Type B pancreatic cell (in vitro differentiated cells): Measurements from ENCODE around the gene CPO. TPM values are rescaled to one million over a fixed set of nuclear protein-coding genes. Genes with fewer than 3 reads are reported as not detected.

Source experiments
- DNase-seq: peaks from one replicate; pipeline ENCODE4 v3.0.0; 2021; ENCODE audit warnings: mixed read lengths; ENCODE audit not compliant: unreplicated experiment; ENCODE audit errors: extremely low spot score
- H3K27ac Mint-ChIP-seq: 2 replicates; pipeline ENCODE4 v1.8.0; 2021; ENCODE audit warnings: mild to moderate bottlenecking, mixed read lengths
- H3K27me3 Mint-ChIP-seq: 2 replicates; pipeline ENCODE4 v1.8.0; 2021; ENCODE audit warnings: mixed read lengths
- H3K36me3 Mint-ChIP-seq: 2 replicates; pipeline ENCODE4 v1.8.0; 2021; ENCODE audit warnings: mixed read lengths
- H3K4me1 Mint-ChIP-seq: one replicate; pipeline ENCODE4 v1.8.0; 2021; ENCODE audit warnings: mixed read lengths; ENCODE audit not compliant: unreplicated experiment
- H3K4me3 Mint-ChIP-seq: 2 replicates; pipeline ENCODE4 v1.8.0; 2021; ENCODE audit warnings: mild to moderate bottlenecking, mixed read lengths
- H3K9me3 Mint-ChIP-seq: 2 replicates; pipeline ENCODE4 v1.8.0; 2021; ENCODE audit warnings: mixed read lengths
- long read RNA-seq: library from polyadenylated mRNA; unstranded; transcript quantifications from one replicate; pipeline ENCODE4 v2.0.0, GENCODE V29; 2020
- total RNA-seq: library from RNA; stranded (reverse); gene quantifications from 2 replicates; pipeline ENCODE4 v1.2.1, GENCODE V29; 2021; ENCODE audit warnings: low replicate concordance
- TF ChIP-seq, protein P1 (sequence below): fragments of 200-600 bp; sonication (generic); conservative IDR thresholded peaks from 2 replicates; pipeline ENCODE4 v1.5.0; 2021; ENCODE audit warnings: antibody characterized with exemption, mild to moderate bottlenecking

The CPO gene, protein sequence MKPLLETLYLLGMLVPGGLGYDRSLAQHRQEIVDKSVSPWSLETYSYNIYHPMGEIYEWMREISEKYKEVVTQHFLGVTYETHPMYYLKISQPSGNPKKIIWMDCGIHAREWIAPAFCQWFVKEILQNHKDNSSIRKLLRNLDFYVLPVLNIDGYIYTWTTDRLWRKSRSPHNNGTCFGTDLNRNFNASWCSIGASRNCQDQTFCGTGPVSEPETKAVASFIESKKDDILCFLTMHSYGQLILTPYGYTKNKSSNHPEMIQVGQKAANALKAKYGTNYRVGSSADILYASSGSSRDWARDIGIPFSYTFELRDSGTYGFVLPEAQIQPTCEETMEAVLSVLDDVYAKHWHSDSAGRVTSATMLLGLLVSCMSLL
- 0.24 and 0.51 TPM in 2 replicates for total RNA-seq
- long read RNA-seq = 0 reads

DNA sequence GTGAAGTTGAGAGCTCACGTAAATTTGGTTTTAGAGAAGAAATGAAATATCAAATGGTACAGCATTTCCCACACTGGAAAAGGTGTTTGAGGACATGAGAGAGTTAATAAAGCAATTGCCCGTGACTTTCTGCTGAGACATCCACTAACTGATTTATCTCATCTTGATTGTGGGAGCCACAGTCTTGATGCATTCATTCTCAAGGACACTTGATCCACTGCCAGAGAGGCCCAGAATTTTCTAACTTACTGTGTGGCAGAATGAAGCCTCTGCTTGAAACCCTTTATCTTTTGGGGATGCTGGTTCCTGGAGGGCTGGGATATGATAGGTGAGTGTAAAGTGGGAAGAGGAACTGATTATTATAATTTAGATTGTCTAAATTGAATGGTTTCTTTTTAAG is at the start of gene CPO:
CPO (plus strand) TSS at position 179 of the 400 bp plus-strand sequence; CDS start at position 261, 82 bp downstream.
- DNase-seq = no peak
- TF ChIP-seq, protein P1, sequence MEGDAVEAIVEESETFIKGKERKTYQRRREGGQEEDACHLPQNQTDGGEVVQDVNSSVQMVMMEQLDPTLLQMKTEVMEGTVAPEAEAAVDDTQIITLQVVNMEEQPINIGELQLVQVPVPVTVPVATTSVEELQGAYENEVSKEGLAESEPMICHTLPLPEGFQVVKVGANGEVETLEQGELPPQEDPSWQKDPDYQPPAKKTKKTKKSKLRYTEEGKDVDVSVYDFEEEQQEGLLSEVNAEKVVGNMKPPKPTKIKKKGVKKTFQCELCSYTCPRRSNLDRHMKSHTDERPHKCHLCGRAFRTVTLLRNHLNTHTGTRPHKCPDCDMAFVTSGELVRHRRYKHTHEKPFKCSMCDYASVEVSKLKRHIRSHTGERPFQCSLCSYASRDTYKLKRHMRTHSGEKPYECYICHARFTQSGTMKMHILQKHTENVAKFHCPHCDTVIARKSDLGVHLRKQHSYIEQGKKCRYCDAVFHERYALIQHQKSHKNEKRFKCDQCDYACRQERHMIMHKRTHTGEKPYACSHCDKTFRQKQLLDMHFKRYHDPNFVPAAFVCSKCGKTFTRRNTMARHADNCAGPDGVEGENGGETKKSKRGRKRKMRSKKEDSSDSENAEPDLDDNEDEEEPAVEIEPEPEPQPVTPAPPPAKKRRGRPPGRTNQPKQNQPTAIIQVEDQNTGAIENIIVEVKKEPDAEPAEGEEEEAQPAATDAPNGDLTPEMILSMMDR = no peak
- H3K27ac Mint-ChIP-seq = no peak within 1 kb of the TSS
- H3K27me3 Mint-ChIP-seq = no peaks in the 10 kb centered on the region
- H3K4me3 Mint-ChIP-seq = no peak within 1 kb of the TSS
- no peaks in the 10 kb centered on the region for H3K9me3 Mint-ChIP-seq
- H3K36me3 Mint-ChIP-seq = no peaks in the 10 kb centered on the region
- no peaks in the 10 kb centered on the region for H3K4me1 Mint-ChIP-seq

DNA sequence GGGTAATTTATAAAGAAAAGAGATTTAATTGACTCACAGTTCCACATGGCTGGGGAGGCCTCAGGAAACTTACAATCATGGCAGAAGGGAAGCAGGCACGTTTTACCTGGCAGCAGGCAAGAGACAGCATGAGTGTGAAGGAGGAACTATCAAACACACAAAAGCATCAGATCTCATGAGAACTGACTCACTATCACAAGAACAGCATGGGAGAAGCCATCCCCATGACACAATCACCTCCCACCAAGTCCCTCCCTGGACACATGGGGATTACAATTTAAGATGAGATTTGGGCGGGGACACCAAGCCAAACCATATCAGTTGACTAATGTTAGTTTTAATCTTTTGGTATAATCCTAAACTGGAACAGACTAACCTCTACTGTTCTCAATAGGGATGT is 49.1 kb upstream of the CPO start:
- DNase-seq = no peak
- Mint-ChIP-seq H3K9me3 (no peaks in the 10 kb centered on the region), H3K36me3 (no peaks in the 10 kb centered on the region), H3K27ac (no peak overlapping the region), H3K27me3 (no peaks in the 10 kb centered on the region), H3K4me3 (no peak overlapping the region), H3K4me1 (no peaks in the 10 kb centered on the region)
- TF ChIP-seq, protein P1 = no peak

DNA sequence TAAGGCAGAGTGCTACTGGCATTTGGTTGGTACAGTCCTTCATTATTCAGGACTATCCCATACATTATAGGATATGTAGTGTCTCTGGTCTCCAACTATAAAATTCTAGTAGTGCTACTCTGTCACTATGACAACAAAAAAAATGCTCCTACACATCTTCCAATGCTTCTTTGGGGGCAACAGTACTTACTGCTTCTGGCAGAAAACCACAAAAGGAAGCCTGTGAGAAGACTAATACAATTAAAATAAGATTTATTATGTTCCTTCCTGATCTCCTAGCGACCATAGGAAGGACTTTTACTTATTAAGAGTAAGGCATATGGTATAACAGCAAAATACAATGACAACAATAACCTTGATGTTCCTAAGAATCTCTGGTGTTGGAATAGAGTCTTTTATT is 48.4 kb upstream of the CPO start:
- TF ChIP-seq, protein P1 = no peak
- no peaks in the 10 kb centered on the region for H3K27me3 Mint-ChIP-seq
- no peaks in the 10 kb centered on the region for H3K9me3 Mint-ChIP-seq
- no peaks in the 10 kb centered on the region for H3K4me1 Mint-ChIP-seq
- no peak overlapping the region for H3K4me3 Mint-ChIP-seq
- H3K27ac Mint-ChIP-seq = no peak overlapping the region
- H3K36me3 Mint-ChIP-seq = no peaks in the 10 kb centered on the region
- no peak for DNase-seq

DNA sequence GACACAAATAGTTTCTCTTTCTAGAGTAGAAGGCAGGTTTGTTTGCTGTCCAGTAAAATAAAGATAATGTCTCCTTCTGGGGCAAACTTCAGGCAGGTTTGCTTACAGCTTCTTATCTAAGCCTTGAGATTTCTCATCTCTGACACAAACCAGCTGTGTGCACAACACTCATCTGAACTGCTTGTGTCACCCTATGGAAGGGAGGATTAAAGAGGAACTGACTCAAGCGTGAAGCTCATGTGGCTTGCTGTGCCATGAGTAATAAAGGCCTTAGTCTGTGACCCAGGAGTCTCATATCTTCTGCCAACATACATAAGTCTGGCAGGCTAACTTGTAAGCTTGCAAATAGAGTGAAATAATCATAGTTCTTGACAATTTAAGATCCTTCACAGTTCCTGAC is 24.2 kb upstream of the CPO start:
- H3K4me1 Mint-ChIP-seq = no peaks in the 10 kb centered on the region
- no peak overlapping the region for H3K27ac Mint-ChIP-seq
- H3K36me3 Mint-ChIP-seq = no peaks in the 10 kb centered on the region
- no peaks in the 10 kb centered on the region for H3K9me3 Mint-ChIP-seq
- H3K27me3 Mint-ChIP-seq = no peaks in the 10 kb centered on the region
- no peak overlapping the region for H3K4me3 Mint-ChIP-seq
- DNase-seq = no peak
- TF ChIP-seq, protein P1 = no peak

DNA sequence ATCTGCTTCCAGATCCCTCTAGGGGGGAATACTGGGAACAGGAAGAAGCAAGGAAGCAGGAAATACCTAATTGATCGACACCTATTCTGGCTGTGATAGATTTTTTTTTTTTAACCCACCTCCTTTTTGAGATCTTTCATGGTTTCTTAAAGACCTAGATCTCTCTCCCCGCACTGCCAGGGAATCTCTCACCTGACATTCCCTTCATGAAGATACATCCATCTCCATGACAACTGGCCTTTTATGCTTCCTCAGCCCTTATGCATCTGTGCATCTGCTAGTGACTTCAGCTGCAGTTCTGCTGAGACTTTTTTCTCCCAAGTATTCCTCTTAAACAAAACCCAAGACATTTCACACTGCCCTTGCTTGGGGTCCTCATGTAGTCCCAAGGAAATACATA is 21.1 kb upstream of the CPO start:
- no peak for DNase-seq
- Mint-ChIP-seq H3K27me3 (no peaks in the 10 kb centered on the region), H3K36me3 (no peaks in the 10 kb centered on the region), H3K9me3 (no peaks in the 10 kb centered on the region), H3K27ac (no peak overlapping the region), H3K4me1 (no peaks in the 10 kb centered on the region), H3K4me3 (no peak overlapping the region)
- TF ChIP-seq, protein P1 = no peak
